ENCODE measurements around the gene FETUB. TPM values are rescaled to one million over a fixed set of nuclear protein-coding genes. Genes with fewer than 3 reads are reported as not detected.
A peak's percentile ranks its signal among the peaks of the same experiment; 100 is the strongest.

The FETUB gene
- total RNA-seq, 4 donors from 2014 or later, result not detected

- Histone ChIP-seq H3K9me3 (no peaks in the 10 kb centered on the region), H3K27ac (no peak overlapping the region), H3K36me3 (no peaks in the 10 kb centered on the region), H3K4me3 (replicated peaks in 1 of 3) (no peak overlapping the region), H3K4me1 (peaks cover 3 to 9% of the 10 kb centered on the region in 2 donors), H3K27me3 (no peaks in the 10 kb centered on the region)
- TF ChIP-seq POLR2A (IDR thresholded peaks at IDR 0.05) (no peak), CTCF (IDR thresholded peaks at IDR 0.05) (peak; percentile 81 to 95 (median 88))
- WGBS, 2 donors, result 35 to 40% methylated on average over 16 of the region's 16 CpGs
- DNase-seq, result peak; percentile 70 to 76
- intact Hi-C loops (cut with DNase I), result loop anchor here (5.0 to 10.0 kb wide), 2 partner anchors 140 to 207 kb away; no protein-coding TSS in a partner anchor
Measured at GRCh38 chr3:186614597-186615483, 25.4 kb upstream of the FETUB start.

- 86 to 89% methylated on average over 8 of the region's 8 CpGs for WGBS, 2 donors
- peaks cover 3 to 9% of the 10 kb centered on the region in 2 donors for H3K4me1 ChIP-seq
- no peaks in the 10 kb centered on the region for H3K27me3 ChIP-seq
- H3K9me3 ChIP-seq, result no peaks in the 10 kb centered on the region
- TF ChIP-seq CTCF (IDR thresholded peaks at IDR 0.05), result no peak
- TF ChIP-seq POLR2A (IDR thresholded peaks at IDR 0.05), result no peak
- H3K4me3 ChIP-seq (replicated peaks in 1 of 3), result no peak overlapping the region
- no peaks in the 10 kb centered on the region for H3K36me3 ChIP-seq
- no peak for DNase-seq
- no peak overlapping the region for H3K27ac ChIP-seq
- intact Hi-C loops (cut with DNase I), result loop anchor here (5.0 to 10.0 kb wide), 2 partner anchors 139 to 206 kb away; no protein-coding TSS in a partner anchor
Measured at GRCh38 chr3:186616299-186616617, 23.9 kb upstream of the FETUB start.

GRCh38 chr3:186617036-186617946 lies 22.9 kb upstream of the FETUB start:
- Histone ChIP-seq H3K9me3 (no peaks in the 10 kb centered on the region), H3K27me3 (no peaks in the 10 kb centered on the region), H3K4me1 (peaks cover 3 to 9% of the 10 kb centered on the region in 2 donors), H3K36me3 (no peaks in the 10 kb centered on the region), H3K27ac (no peak overlapping the region), H3K4me3 (replicated peaks in 1 of 3) (no peak overlapping the region)
- WGBS, 2 donors, result 20 to 25% methylated on average over 29 to 30 of the region's 31 CpGs
- peak; percentile 87 to 90 for DNase-seq
- intact Hi-C loops (cut with DNase I), result loop anchor here (5.0 to 10.0 kb wide), 2 partner anchors 138 to 205 kb away; no protein-coding TSS in a partner anchor
- TF ChIP-seq CTCF (IDR thresholded peaks at IDR 0.05), result peak; percentile 55 to 89 (median 72)
- TF ChIP-seq POLR2A (IDR thresholded peaks at IDR 0.05), result no peak

GRCh38 chr3:186618318-186618938 lies 21.8 kb upstream of the FETUB start:
- TF ChIP-seq POLR2A (IDR thresholded peaks at IDR 0.05) (no peak), CTCF (IDR thresholded peaks at IDR 0.05) (no peak)
- WGBS, 2 donors, result 43 to 48% methylated on average over 8 of the region's 8 CpGs
- peaks cover 3 to 9% of the 10 kb centered on the region in 2 donors for H3K4me1 ChIP-seq
- intact Hi-C loops (cut with DNase I), result loop anchor here (5.0 to 10.0 kb wide), 2 partner anchors 136 to 204 kb away; no protein-coding TSS in a partner anchor
- DNase-seq, result peak in 1 of 2 donors; percentile 12
- H3K27ac ChIP-seq, result no peak overlapping the region
- no peaks in the 10 kb centered on the region for H3K36me3 ChIP-seq
- H3K27me3 ChIP-seq, result no peaks in the 10 kb centered on the region
- no peaks in the 10 kb centered on the region for H3K9me3 ChIP-seq
- no peak overlapping the region for H3K4me3 ChIP-seq (replicated peaks in 1 of 3)

Data from thyroid gland (tissue), 4 donors.